MM.1S (cell line): Measurements from ENCODE around the gene MLLT1.

Experiments
- DNase-seq: peaks from one replicate; pipeline ENCODE4 v3.0.0-alpha.2; 2015
- H2AFZ ChIP-seq: fragments of 300-600 bp; sonication (generic); 2 replicates; pipeline ENCODE4 v1.6.0; 2016; ENCODE audit warnings: antibody characterized with exemption, low read length
- H3F3A ChIP-seq: fragments of 300-600 bp; sonication (generic); 2 replicates; pipeline ENCODE4 v1.6.1; 2016; ENCODE audit warnings: mild to moderate bottlenecking, antibody characterized with exemption, low read length, moderate library complexity, mixed read lengths; ENCODE audit not compliant: insufficient read depth
- H3K27ac ChIP-seq: fragments of 300-600 bp; sonication (generic); 2 replicates; pipeline ENCODE4 v1.5.1; 2016; ENCODE audit warnings: mild to moderate bottlenecking, low read length
- H3K27me3 ChIP-seq: fragments of 300-600 bp; sonication (generic); replicated peaks from 2 replicates; pipeline ENCODE4 v1.6.0; 2016; ENCODE audit warnings: low read length; ENCODE audit not compliant: insufficient read depth
- H3K36me3 ChIP-seq: fragments of 300-600 bp; sonication (generic); replicated peaks from 2 replicates; pipeline ENCODE4 v1.6.1; 2016; ENCODE audit warnings: mild to moderate bottlenecking, low read length, mixed read lengths; ENCODE audit not compliant: insufficient read depth
- H3K4me1 ChIP-seq: fragments of 300-600 bp; sonication (generic); 2 replicates; pipeline ENCODE4 v1.6.1; 2016; ENCODE audit warnings: low read length, mixed read lengths
- H3K4me2 ChIP-seq: fragments of 300-600 bp; sonication (generic); 2 replicates; pipeline ENCODE4 v1.6.0; 2016; ENCODE audit warnings: low read depth, low read length
- H3K4me3 ChIP-seq: fragments of 300-600 bp; sonication (generic); 2 replicates; pipeline ENCODE4 v1.5.1; 2016; ENCODE audit warnings: low read length, mixed read lengths
- H3K79me2 ChIP-seq: fragments of 300-600 bp; sonication (generic); 2 replicates; pipeline ENCODE4 v1.6.1; 2016; ENCODE audit warnings: mixed run types, low read length, mixed read lengths
- H3K9ac ChIP-seq: fragments of 300-600 bp; sonication (generic); 2 replicates; pipeline ENCODE4 v1.6.1; 2016; ENCODE audit warnings: low read length, mixed read lengths
- H3K9me2 ChIP-seq: fragments of 300-600 bp; sonication (generic); replicated peaks from 2 replicates; pipeline ENCODE4 v1.6.1; 2016; ENCODE audit warnings: mild to moderate bottlenecking, low read length, mixed read lengths; ENCODE audit not compliant: insufficient read depth
- H3K9me3 ChIP-seq: fragments of 300-600 bp; sonication (generic); replicated peaks from 2 replicates; pipeline ENCODE4 v1.6.1; 2016; ENCODE audit warnings: mild to moderate bottlenecking, low read length, mixed read lengths; ENCODE audit not compliant: insufficient read depth
- H4K20me1 ChIP-seq: fragments of 300-600 bp; sonication (generic); 2 replicates; pipeline ENCODE4 v1.6.1; 2016; ENCODE audit warnings: mild to moderate bottlenecking, low read length, moderate library complexity, mixed read lengths; ENCODE audit not compliant: insufficient read depth
- EZH2 ChIP-seq: fragments of 300-600 bp; sonication (generic); optimal IDR thresholded peaks from 2 replicates; pipeline ENCODE3; 2017; ENCODE audit warnings: low read depth, mild to moderate bottlenecking, antibody characterized with exemption, low read length, mixed read lengths
- EZH2phosphoT487 ChIP-seq: fragments of 300-600 bp; sonication (generic); IDR thresholded peaks from 2 replicates; pipeline ENCODE4 v1.6.1; 2018; ENCODE audit warnings: antibody characterized with exemption, low read length
- TF ChIP-seq, protein P1 (sequence below): fragments of 300-600 bp; sonication (generic); IDR thresholded peaks from 2 replicates; pipeline ENCODE4 v1.5.1; 2016; ENCODE audit warnings: antibody characterized with exemption, low read length, mixed read lengths

The MLLT1 gene, protein sequence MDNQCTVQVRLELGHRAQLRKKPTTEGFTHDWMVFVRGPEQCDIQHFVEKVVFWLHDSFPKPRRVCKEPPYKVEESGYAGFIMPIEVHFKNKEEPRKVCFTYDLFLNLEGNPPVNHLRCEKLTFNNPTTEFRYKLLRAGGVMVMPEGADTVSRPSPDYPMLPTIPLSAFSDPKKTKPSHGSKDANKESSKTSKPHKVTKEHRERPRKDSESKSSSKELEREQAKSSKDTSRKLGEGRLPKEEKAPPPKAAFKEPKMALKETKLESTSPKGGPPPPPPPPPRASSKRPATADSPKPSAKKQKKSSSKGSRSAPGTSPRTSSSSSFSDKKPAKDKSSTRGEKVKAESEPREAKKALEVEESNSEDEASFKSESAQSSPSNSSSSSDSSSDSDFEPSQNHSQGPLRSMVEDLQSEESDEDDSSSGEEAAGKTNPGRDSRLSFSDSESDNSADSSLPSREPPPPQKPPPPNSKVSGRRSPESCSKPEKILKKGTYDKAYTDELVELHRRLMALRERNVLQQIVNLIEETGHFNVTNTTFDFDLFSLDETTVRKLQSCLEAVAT

DNA sequence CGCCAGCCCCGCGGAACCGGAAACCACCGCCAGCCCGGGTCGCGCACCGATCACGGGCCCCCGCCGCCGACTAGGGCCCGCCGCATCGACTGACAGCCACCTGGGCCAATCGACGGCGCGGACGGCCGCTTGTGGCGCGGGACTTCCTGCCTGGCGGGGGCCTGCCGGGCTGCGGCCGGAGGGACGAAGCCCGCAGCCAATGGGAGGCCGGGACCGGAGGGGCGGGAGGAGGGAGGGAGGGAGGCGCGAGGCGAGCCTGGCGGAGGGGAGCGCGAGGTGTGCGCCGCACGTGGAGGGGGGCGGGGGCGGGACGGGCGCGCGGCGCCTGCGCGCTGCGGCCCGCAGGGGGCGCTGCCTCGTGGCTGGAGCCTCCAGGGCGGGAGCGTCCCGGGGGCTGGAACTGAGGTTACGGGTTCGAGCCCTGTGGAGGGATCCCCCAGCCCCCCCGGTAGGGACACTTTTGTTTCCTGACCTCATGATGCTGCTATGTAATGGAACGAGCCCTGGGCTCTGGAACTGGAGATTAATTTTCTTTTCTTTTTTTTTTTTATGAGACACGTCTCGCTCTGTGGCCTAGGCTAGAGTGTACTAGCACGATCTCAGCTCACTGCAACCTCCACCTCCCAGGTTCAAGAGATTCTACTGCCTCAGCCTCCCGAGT lies at the start of gene MLLT1:
Gene MLLT1 (minus strand): TSS at position 45 of the 661 bp plus-strand sequence. CDS start 191 bp downstream, outside the sequence.
- Histone ChIP-seq H3K79me2 (peaks cover 43% of the 10 kb centered on the region), H3K36me3 (0 out of 2 replicates have a peak, but pooled peaks cover 4% of the 10 kb centered on the region), H3K9me2 (no peaks in the 10 kb centered on the region), H4K20me1 (peaks cover 7% of the 10 kb centered on the region; the same call in 1 of the 2 replicates), H3K9me3 (no peaks in the 10 kb centered on the region), H3K9ac (peak within 1 kb of the TSS; percentile 98), H3K27me3 (peaks cover 36% of the 10 kb centered on the region), H3F3A (no peaks in the 10 kb centered on the region), H3K27ac (peak within 1 kb of the TSS; percentile 23; the same call in 1 of the 2 replicates), H3K4me2 (peak within 1 kb of the TSS; percentile 93), H2AFZ (peak within 1 kb of the TSS; percentile 75; the same call in 1 of the 2 replicates), H3K4me1 (0 out of 2 replicates have a peak, but pooled peaks cover 3% of the 10 kb centered on the region), H3K4me3 (peak within 1 kb of the TSS; percentile 99)
- DNase-seq = peak; percentile 99
- TF ChIP-seq, protein P1, sequence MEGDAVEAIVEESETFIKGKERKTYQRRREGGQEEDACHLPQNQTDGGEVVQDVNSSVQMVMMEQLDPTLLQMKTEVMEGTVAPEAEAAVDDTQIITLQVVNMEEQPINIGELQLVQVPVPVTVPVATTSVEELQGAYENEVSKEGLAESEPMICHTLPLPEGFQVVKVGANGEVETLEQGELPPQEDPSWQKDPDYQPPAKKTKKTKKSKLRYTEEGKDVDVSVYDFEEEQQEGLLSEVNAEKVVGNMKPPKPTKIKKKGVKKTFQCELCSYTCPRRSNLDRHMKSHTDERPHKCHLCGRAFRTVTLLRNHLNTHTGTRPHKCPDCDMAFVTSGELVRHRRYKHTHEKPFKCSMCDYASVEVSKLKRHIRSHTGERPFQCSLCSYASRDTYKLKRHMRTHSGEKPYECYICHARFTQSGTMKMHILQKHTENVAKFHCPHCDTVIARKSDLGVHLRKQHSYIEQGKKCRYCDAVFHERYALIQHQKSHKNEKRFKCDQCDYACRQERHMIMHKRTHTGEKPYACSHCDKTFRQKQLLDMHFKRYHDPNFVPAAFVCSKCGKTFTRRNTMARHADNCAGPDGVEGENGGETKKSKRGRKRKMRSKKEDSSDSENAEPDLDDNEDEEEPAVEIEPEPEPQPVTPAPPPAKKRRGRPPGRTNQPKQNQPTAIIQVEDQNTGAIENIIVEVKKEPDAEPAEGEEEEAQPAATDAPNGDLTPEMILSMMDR = peak; percentile 55
- no peak for TF ChIP-seq EZH2phosphoT487
- TF ChIP-seq EZH2 = no peak

- TF ChIP-seq EZH2phosphoT487 = no peak
- TF ChIP-seq EZH2 = no peak
- TF ChIP-seq, protein P1 = no peak
- DNase-seq = no peak
- no peaks in the 10 kb centered on the region for H3K36me3 ChIP-seq
- H4K20me1 ChIP-seq = no peaks in the 10 kb centered on the region
- H3F3A ChIP-seq = no peaks in the 10 kb centered on the region
- no peaks in the 10 kb centered on the region for H3K79me2 ChIP-seq
- H3K9me3 ChIP-seq = no peaks in the 10 kb centered on the region
- no peak overlapping the region for H3K9ac ChIP-seq
- H3K4me3 ChIP-seq = no peak overlapping the region
- no peaks in the 10 kb centered on the region for H3K4me1 ChIP-seq
- no peak overlapping the region for H3K27ac ChIP-seq
- H3K4me2 ChIP-seq = no peak overlapping the region
- no peak overlapping the region for H2AFZ ChIP-seq
- no peaks in the 10 kb centered on the region for H3K9me2 ChIP-seq
- H3K27me3 ChIP-seq = peaks cover 75% of the 10 kb centered on the region
Observed at GRCh38 chr19:6326815-6327214, 47.0 kb upstream of the MLLT1 start.

DNA sequence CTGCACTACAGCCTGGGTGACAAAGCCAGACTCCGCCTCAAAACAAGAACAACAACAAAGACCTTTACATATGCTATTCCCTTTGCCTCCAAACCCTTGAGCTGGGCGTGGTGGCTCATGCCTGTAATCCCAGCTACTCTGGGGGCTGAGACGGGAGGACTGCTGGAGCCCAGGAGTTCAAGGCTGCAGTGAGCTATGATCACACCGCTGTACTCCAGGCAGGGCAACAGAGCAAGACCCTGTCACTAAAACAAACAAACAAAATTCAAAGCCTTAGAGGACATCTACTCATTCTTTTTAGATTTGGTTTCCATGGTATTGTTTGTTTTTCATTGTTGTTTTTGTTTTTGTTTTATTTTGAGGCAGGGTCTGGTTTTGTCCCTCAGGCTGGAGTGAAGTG lies 45.8 kb upstream of the MLLT1 start:
- H4K20me1 ChIP-seq = no peaks in the 10 kb centered on the region
- TF ChIP-seq, protein P1 = no peak
- no peak for TF ChIP-seq EZH2
- no peak for TF ChIP-seq EZH2phosphoT487

More for the DNA sequence above, 45.8 kb upstream of the MLLT1 start:
- Histone ChIP-seq H2AFZ (no peak overlapping the region), H3K4me3 (no peak overlapping the region), H3K79me2 (no peaks in the 10 kb centered on the region), H3F3A (no peaks in the 10 kb centered on the region), H3K4me2 (no peak overlapping the region), H3K27ac (no peak overlapping the region), H3K9me3 (no peaks in the 10 kb centered on the region), H3K27me3 (peaks cover 75% of the 10 kb centered on the region), H3K4me1 (no peaks in the 10 kb centered on the region), H3K9ac (no peak overlapping the region), H3K9me2 (no peaks in the 10 kb centered on the region), H3K36me3 (no peaks in the 10 kb centered on the region)
- no peak for DNase-seq
